Cardiac septum (tissue), 1 donor: ENCODE data around the gene ARHGAP32. TPM values are rescaled to one million over a fixed set of nuclear protein-coding genes. Genes with fewer than 3 reads are reported as not detected.

ENCODE experiments used
- DNase-seq: peaks from one replicate; pipeline ENCODE4 v3.0.0-alpha.2; 2020; ENCODE audit warnings: low spot score
- intact Hi-C: fragments of 100-400 bp; cut with DNase I; formaldehyde crosslinking; loops from one replicate; pipeline ENCODE4 v1.14.0; 2022
- long read RNA-seq: library from polyadenylated mRNA; unstranded; transcript quantifications from one replicate; pipeline ENCODE4 v2.0.0, GENCODE V29; 2021
- total RNA-seq: library from RNA; stranded (reverse); fragmentation: NEBNext Ultra II Directional; extraction: Animal tissue kit (Norgen Biotek cat#: 25700); gene quantifications from one replicate; pipeline ENCODE4 v1.2.1, GENCODE V29; 2021
- donor health status: DM: no; HTN: no; CAD: no.

The ARHGAP32 gene
- 4.1 TPM for total RNA-seq
- long read RNA-seq, partial matches to known transcripts: 2 of 9 reads
- long read RNA-seq, other reads (novel, unspliced or antisense): 7 of 9 reads

- intact Hi-C loops: no loop called here
- no peak for DNase-seq
Measured at GRCh38 chr11:129192150-129192549, at the start of gene ARHGAP32. TSS of gene ARHGAP32 (minus strand) at chr11:129192325. CDS start at chr11:129192198, 127 bp downstream.

GRCh38 chr11:129239207-129239606 lies 47.1 kb upstream of the ARHGAP32 start:
- intact Hi-C loops: loop anchor here (10.0 kb wide), 1 partner anchor 96 kb away; no protein-coding TSS in a partner anchor
- DNase-seq: no peak

- intact Hi-C loops: loop anchor here (10.0 kb wide), 1 partner anchor 97 kb away; no protein-coding TSS in a partner anchor
- DNase-seq: no peak
Measured at GRCh38 chr11:129237880-129238638, 45.9 kb upstream of the ARHGAP32 start.

GRCh38 chr11:129237456-129237855 lies 45.3 kb upstream of the ARHGAP32 start:
- intact Hi-C loops: loop anchor here (10.0 kb wide), 1 partner anchor 97 kb away; no protein-coding TSS in a partner anchor
- DNase-seq: no peak

GRCh38 chr11:129236850-129237249 lies 44.7 kb upstream of the ARHGAP32 start:
- DNase-seq: no peak
- intact Hi-C loops: loop anchor here (10.0 kb wide), 1 partner anchor 98 kb away; no protein-coding TSS in a partner anchor

- no peak for DNase-seq
- intact Hi-C loops: loop anchor here (10.0 kb wide), 1 partner anchor 100 kb away; no protein-coding TSS in a partner anchor
Measured at GRCh38 chr11:129234978-129235377, 42.9 kb upstream of the ARHGAP32 start.

- DNase-seq: no peak
Measured at GRCh38 chr11:129230006-129230405, 37.9 kb upstream of the ARHGAP32 start.

GRCh38 chr11:129226207-129226798 lies 34.2 kb upstream of the ARHGAP32 start:
- intact Hi-C loops: no loop called here
- DNase-seq: no peak

More at GRCh38 chr11:129230006-129230405, 37.9 kb upstream of the ARHGAP32 start:
- intact Hi-C loops: loop anchor here (10.0 kb wide), 1 partner anchor 105 kb away; no protein-coding TSS in a partner anchor

- intact Hi-C loops: no loop called here
- no peak for DNase-seq
Measured at GRCh38 chr11:129225190-129225589, 33.1 kb upstream of the ARHGAP32 start.

GRCh38 chr11:129224538-129224937 lies 32.4 kb upstream of the ARHGAP32 start:
- intact Hi-C loops: no loop called here
- no peak for DNase-seq

- DNase-seq: no peak
- intact Hi-C loops: no loop called here
Measured at GRCh38 chr11:129223701-129224149, 31.6 kb upstream of the ARHGAP32 start.

GRCh38 chr11:129223260-129223659 lies 31.1 kb upstream of the ARHGAP32 start:
- DNase-seq: no peak

GRCh38 chr11:129222158-129222557 lies 30.0 kb upstream of the ARHGAP32 start:
- no peak for DNase-seq
- intact Hi-C loops: no loop called here

More at GRCh38 chr11:129223260-129223659, 31.1 kb upstream of the ARHGAP32 start:
- intact Hi-C loops: no loop called here

GRCh38 chr11:129215506-129216245 lies 23.6 kb upstream of the ARHGAP32 start:
- intact Hi-C loops: no loop called here
- no peak for DNase-seq

GRCh38 chr11:129214710-129215295 lies 22.7 kb upstream of the ARHGAP32 start:
- intact Hi-C loops: no loop called here
- no peak for DNase-seq

- intact Hi-C loops: no loop called here
- no peak for DNase-seq
Measured at GRCh38 chr11:129213261-129213660, 21.1 kb upstream of the ARHGAP32 start.

GRCh38 chr11:129211397-129211796 lies 19.3 kb upstream of the ARHGAP32 start:
- intact Hi-C loops: no loop called here
- DNase-seq: no peak

- no peak for DNase-seq
- intact Hi-C loops: no loop called here
Measured at GRCh38 chr11:129210831-129211181, 18.7 kb upstream of the ARHGAP32 start.
